Activated T-cell treated with anti-CD3 and anti-CD28 coated beads, Interleukin-2, amount 50 U/mL, for 72 hours (primary cell): ENCODE data around the gene SLIT3. TPM values are rescaled to one million over a fixed set of nuclear protein-coding genes. Genes with fewer than 3 reads are reported as not detected.

Experiments
- ATAC-seq, 2 donors: fragments of 150-1000 bp; cut with Tn5 transposase; replicated peaks in 1 of 2; 2 replicates each; pipeline ENCODE4 v1.10.0; 2021; ENCODE audit warnings: moderate library complexity in 2 of 2, mild to moderate bottlenecking in 1 of 2
- DNase-seq, 2 donors: peaks; one replicate each; pipeline ENCODE4 v3.0.0; 2021 to 2022; ENCODE audit warnings: mixed read lengths in 1 of 2
- H3K27ac Mint-ChIP-seq: one replicate; pipeline ENCODE4 v1.8.0; 2022; ENCODE audit warnings: mild to moderate bottlenecking, moderate library complexity, mixed read lengths
- H3K27me3 Mint-ChIP-seq: one replicate; pipeline ENCODE4 v1.8.0; 2022; ENCODE audit warnings: low read depth, mixed read lengths
- H3K36me3 Mint-ChIP-seq, 2 donors: one replicate each; pipeline ENCODE4 v1.8.0; 2022; ENCODE audit warnings: mixed read lengths in 2 of 2, mild to moderate bottlenecking in 1 of 2; ENCODE audit not compliant: insufficient read depth in 2 of 2
- H3K4me1 Mint-ChIP-seq: one replicate; pipeline ENCODE4 v1.8.0; 2022; ENCODE audit warnings: low read depth, mixed read lengths
- H3K4me3 Mint-ChIP-seq, 2 donors: one replicate each; pipeline ENCODE4 v1.8.0; 2022; ENCODE audit warnings: mild to moderate bottlenecking in 2 of 2, mixed read lengths in 2 of 2, moderate library complexity in 2 of 2
- H3K9me3 Mint-ChIP-seq, 2 donors: one replicate each; pipeline ENCODE4 v1.8.0; 2022; ENCODE audit warnings: mixed read lengths in 2 of 2
- total RNA-seq, 2 donors: library from RNA; stranded (reverse); gene quantifications; one replicate each; pipeline ENCODE4 v1.2.3, GENCODE V29; 2022

SLIT3 gene
- total RNA-seq, 2 donors from 2014 or later = 1.7 to 3.1 TPM

GRCh38 chr5:168874713-168875380 lies 426.1 kb downstream of the SLIT3 start:
- DNase-seq = no peak
- no peak overlapping the region for H3K27ac Mint-ChIP-seq

GRCh38 chr5:168872246-168872645 lies 428.7 kb downstream of the SLIT3 start:
- no peaks in the 10 kb centered on the region for H3K9me3 Mint-ChIP-seq
- peaks cover 42% of the 10 kb centered on the region for H3K27me3 Mint-ChIP-seq
- DNase-seq = no peak

More at GRCh38 chr5:168874713-168875380, 426.1 kb downstream of the SLIT3 start:
- Mint-ChIP-seq H3K9me3 (no peaks in the 10 kb centered on the region), H3K4me1 (peaks cover 12% of the 10 kb centered on the region), H3K27me3 (peaks cover 45% of the 10 kb centered on the region), H3K36me3 (no peaks in the 10 kb centered on the region), H3K4me3 (no peak overlapping the region)
- no peak for ATAC-seq

GRCh38 chr5:168870910-168871309 lies 430.0 kb downstream of the SLIT3 start:
- Mint-ChIP-seq H3K4me3 (no peak overlapping the region), H3K36me3 (no peaks in the 10 kb centered on the region), H3K27me3 (peaks cover 31% of the 10 kb centered on the region), H3K27ac (no peak overlapping the region), H3K4me1 (peaks cover 8% of the 10 kb centered on the region), H3K9me3 (no peaks in the 10 kb centered on the region)
- DNase-seq (no peak), ATAC-seq (no peak)

More at GRCh38 chr5:168872246-168872645, 428.7 kb downstream of the SLIT3 start:
- Mint-ChIP-seq H3K4me3 (no peak overlapping the region), H3K27ac (no peak overlapping the region), H3K4me1 (peaks cover 12% of the 10 kb centered on the region), H3K36me3 (no peaks in the 10 kb centered on the region)
- peak in 1 of 2 donors; percentile 25 for ATAC-seq

GRCh38 chr5:168869615-168870227 lies 431.2 kb downstream of the SLIT3 start:
- DNase-seq (no peak), ATAC-seq (no peak)
- peaks cover 23% of the 10 kb centered on the region for H3K27me3 Mint-ChIP-seq
- no peaks in the 10 kb centered on the region for H3K36me3 Mint-ChIP-seq
- H3K9me3 Mint-ChIP-seq = no peaks in the 10 kb centered on the region
- peaks cover 4% of the 10 kb centered on the region for H3K4me1 Mint-ChIP-seq
- no peak overlapping the region for H3K4me3 Mint-ChIP-seq
- H3K27ac Mint-ChIP-seq = no peak overlapping the region

GRCh38 chr5:168867241-168867640 lies 433.7 kb downstream of the SLIT3 start:
- no peaks in the 10 kb centered on the region for H3K9me3 Mint-ChIP-seq
- H3K4me1 Mint-ChIP-seq = no peaks in the 10 kb centered on the region
- no peaks in the 10 kb centered on the region for H3K36me3 Mint-ChIP-seq
- H3K27me3 Mint-ChIP-seq = peaks cover 18% of the 10 kb centered on the region
- H3K4me3 Mint-ChIP-seq = no peak overlapping the region
- ATAC-seq (no peak), DNase-seq (no peak)
- H3K27ac Mint-ChIP-seq = no peak overlapping the region

- DNase-seq (no peak), ATAC-seq (no peak)
- no peak overlapping the region for H3K27ac Mint-ChIP-seq
- no peak overlapping the region for H3K4me3 Mint-ChIP-seq
- peaks cover 17% of the 10 kb centered on the region for H3K27me3 Mint-ChIP-seq
- no peaks in the 10 kb centered on the region for H3K4me1 Mint-ChIP-seq
- no peaks in the 10 kb centered on the region for H3K9me3 Mint-ChIP-seq
- H3K36me3 Mint-ChIP-seq = no peaks in the 10 kb centered on the region
These were observed 435.0 kb downstream of the SLIT3 start for GRCh38 chr5:168865968-168866367.

GRCh38 chr5:168863021-168863420 lies 437.9 kb downstream of the SLIT3 start:
- H3K4me3 Mint-ChIP-seq = no peak overlapping the region
- DNase-seq (no peak), ATAC-seq (no peak)
- peaks cover 28% of the 10 kb centered on the region for H3K27me3 Mint-ChIP-seq
- no peaks in the 10 kb centered on the region for H3K9me3 Mint-ChIP-seq
- H3K36me3 Mint-ChIP-seq = no peaks in the 10 kb centered on the region
- no peaks in the 10 kb centered on the region for H3K4me1 Mint-ChIP-seq
- no peak overlapping the region for H3K27ac Mint-ChIP-seq

GRCh38 chr5:168860503-168860902 lies 440.4 kb downstream of the SLIT3 start:
- Mint-ChIP-seq H3K4me3 (no peak overlapping the region), H3K27me3 (peaks cover 28% of the 10 kb centered on the region), H3K36me3 (no peaks in the 10 kb centered on the region), H3K9me3 (peaks cover 0 to 1% of the 10 kb centered on the region in 2 donors), H3K27ac (no peak overlapping the region), H3K4me1 (no peaks in the 10 kb centered on the region)
- DNase-seq (no peak), ATAC-seq (no peak)

GRCh38 chr5:168860081-168860480 lies 440.9 kb downstream of the SLIT3 start:
- H3K27me3 Mint-ChIP-seq = peaks cover 28% of the 10 kb centered on the region
- H3K9me3 Mint-ChIP-seq = peaks cover 0 to 1% of the 10 kb centered on the region in 2 donors
- no peak for ATAC-seq
- H3K27ac Mint-ChIP-seq = no peak overlapping the region
- H3K4me1 Mint-ChIP-seq = no peaks in the 10 kb centered on the region
- H3K36me3 Mint-ChIP-seq = no peaks in the 10 kb centered on the region
- no peak for DNase-seq
- H3K4me3 Mint-ChIP-seq = no peak overlapping the region

- H3K4me3 Mint-ChIP-seq = no peak overlapping the region
- no peaks in the 10 kb centered on the region for H3K36me3 Mint-ChIP-seq
- DNase-seq = no peak
- peaks cover 0 to 1% of the 10 kb centered on the region in 2 donors for H3K9me3 Mint-ChIP-seq
- peaks cover under 1% of the 10 kb centered on the region for H3K4me1 Mint-ChIP-seq
- no peak for ATAC-seq
- peaks cover 28% of the 10 kb centered on the region for H3K27me3 Mint-ChIP-seq
- no peak overlapping the region for H3K27ac Mint-ChIP-seq
These were observed 441.5 kb downstream of the SLIT3 start for GRCh38 chr5:168859471-168859870.

- Mint-ChIP-seq H3K36me3 (no peaks in the 10 kb centered on the region), H3K4me3 (no peak overlapping the region), H3K4me1 (peaks cover 5% of the 10 kb centered on the region)
These were observed 441.9 kb downstream of the SLIT3 start for GRCh38 chr5:168858994-168859393.

GRCh38 chr5:168858371-168858770 lies 442.6 kb downstream of the SLIT3 start:
- Mint-ChIP-seq H3K27ac (no peak overlapping the region), H3K4me1 (peaks cover 11% of the 10 kb centered on the region), H3K36me3 (no peaks in the 10 kb centered on the region), H3K27me3 (peaks cover 28% of the 10 kb centered on the region), H3K9me3 (peaks cover 0 to 1% of the 10 kb centered on the region in 2 donors), H3K4me3 (no peak overlapping the region)
- DNase-seq (no peak), ATAC-seq (no peak)

More at GRCh38 chr5:168858994-168859393, 441.9 kb downstream of the SLIT3 start:
- ATAC-seq (no peak), DNase-seq (no peak)
- H3K27ac Mint-ChIP-seq = no peak overlapping the region
- peaks cover 28% of the 10 kb centered on the region for H3K27me3 Mint-ChIP-seq
- H3K9me3 Mint-ChIP-seq = peaks cover 0 to 1% of the 10 kb centered on the region in 2 donors

GRCh38 chr5:168853972-168854371 lies 447.0 kb downstream of the SLIT3 start:
- H3K9me3 Mint-ChIP-seq = peaks cover 0 to 1% of the 10 kb centered on the region in 2 donors
- no peak for DNase-seq
- peaks cover 6% of the 10 kb centered on the region for H3K27me3 Mint-ChIP-seq
- no peak overlapping the region for H3K27ac Mint-ChIP-seq
- peak overlapping the region in 1 of 2 donors; percentile 27 for H3K4me3 Mint-ChIP-seq
- ATAC-seq = no peak
- no peaks in the 10 kb centered on the region for H3K36me3 Mint-ChIP-seq
- H3K4me1 Mint-ChIP-seq = peaks cover 36% of the 10 kb centered on the region
